TTC549 (cell line): ENCODE measurements around the gene RNF34.

Experiments
- FAIRE-seq: peaks from 2 replicates; lab custom pipeline; 2012; peaks lifted over from hg19 to GRCh38; lab: Jason Lieb, UNC

The RNF34 gene

GRCh38 chr12:121440768-121441167, 40.9 kb downstream of the RNF34 start:
- FAIRE-seq, result no peak

GRCh38 chr12:121441555-121441954, 41.6 kb downstream of the RNF34 start:
- no peak for FAIRE-seq

DNA sequence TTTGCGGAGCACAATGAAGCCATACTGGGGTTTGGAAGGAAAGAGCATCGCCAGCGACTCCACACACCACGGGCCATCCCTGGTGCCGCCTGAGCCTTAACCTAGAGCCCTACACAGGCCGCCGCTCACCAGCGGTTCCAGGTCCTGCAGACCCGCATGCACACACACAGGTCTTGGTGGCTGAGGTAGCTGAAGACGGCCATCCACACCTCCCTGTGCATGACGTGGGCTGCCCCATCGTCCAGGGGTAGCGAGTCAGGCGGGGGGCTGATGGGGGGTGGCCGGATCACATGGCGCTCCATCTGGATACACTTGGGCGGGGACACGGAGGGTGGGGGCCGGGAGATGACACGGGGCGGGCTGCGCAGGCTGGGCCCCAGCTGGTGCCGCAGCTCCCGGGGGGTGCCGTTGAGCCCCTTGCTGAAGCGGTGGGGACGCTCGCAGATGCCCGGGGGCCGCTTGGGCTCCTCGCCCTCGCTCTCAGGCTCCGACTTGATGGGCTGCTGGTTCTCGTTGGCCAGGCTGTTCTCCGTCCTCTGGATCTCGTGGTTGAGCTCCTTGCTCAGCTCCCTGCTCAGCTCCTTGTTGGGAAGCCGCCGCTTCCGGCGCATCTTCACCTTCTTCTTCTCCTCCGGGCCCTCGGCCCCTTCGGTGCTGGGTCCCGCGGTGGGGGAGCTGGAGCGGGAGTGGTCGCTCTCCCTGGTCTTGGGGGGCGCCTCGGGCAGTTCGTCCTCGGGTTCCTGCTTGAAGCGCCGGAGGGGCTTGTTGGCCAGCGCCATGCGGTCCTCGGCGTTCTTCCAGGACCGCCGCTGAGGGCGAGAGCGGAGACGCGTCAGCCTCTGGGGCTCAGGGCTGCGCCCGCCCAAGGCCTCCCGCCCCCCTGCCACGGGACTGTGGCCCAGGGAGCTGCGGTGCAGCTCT, 42.4 kb downstream of the RNF34 start:
- FAIRE-seq, result no peak

DNA sequence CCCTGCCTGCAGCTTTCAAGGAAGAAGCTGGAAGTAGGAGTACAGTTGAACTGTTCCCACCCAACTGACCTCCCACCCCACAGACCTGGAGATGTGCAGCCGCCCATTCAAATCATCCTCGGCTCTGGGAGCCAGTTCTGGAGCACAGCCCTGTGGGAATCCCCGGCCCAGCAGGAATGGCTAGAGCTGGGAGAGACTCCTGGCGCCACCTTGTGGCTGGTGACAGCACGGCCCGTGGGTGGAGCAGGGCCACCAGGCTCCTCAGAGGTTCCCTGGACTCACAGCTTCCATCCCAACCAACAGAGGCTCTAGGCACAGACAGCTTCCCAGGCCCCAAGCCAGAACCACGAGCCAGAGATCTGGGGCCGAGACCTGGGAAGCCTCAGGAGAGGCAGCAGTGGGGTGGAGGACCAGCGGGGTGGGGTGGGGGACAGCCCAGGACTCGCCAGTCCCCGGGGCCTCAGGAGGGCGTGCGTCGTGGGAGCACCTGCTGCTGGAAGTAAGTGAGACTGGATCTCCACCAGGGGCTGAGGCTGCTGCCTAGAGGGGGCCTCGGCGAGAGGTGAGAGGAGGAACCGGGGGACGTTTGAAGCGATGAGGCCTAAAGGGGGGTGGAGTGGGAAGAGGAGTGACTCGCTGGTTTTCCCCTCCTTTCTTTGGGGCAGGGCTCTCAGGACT, 43.4 kb downstream of the RNF34 start:
- FAIRE-seq, result no peak

DNA sequence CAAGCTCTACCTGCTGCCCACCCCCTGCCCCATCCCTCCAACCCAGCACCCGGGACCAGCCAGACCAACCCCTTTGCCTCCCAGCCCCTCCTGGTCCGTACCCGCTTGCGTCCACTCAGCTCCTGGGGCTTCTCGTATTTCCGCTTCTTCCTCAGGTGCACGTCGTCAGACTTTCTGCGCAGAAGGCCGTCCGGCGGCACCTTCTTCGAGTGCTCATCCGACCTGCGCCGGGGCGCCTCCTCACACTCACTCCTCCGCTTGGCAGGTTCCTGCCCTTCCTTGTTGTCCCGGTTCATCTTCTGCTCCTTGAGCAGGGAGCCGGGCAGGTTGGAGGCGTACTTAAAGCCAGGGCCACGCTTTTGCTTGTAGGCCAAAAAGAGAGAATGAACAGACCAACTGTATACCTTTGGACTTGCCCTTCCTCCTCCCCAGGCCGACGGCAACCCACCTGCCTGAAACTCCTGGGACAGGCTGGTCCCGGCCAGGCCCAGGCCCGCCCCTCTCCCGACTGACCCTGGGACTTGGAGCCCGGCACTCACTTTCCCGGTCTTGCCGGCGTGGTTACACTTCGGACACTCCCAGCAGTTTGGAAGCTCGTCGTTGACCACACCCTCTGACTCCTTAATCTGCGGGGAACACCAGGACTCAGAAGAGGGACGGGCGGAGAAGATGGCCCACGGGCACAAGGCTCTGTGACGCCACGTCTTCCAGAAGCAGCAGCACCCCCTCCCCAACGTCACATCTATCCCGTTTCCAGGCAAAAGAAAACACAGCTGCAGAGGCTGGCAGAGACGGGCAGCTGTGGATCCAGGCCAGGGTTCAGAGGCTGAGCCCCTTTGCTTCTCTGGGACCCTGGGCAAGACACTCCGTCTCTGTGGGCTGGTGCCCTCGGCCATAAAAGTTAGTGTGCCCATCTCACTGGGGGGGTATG, 44.3 kb downstream of the RNF34 start:
- no peak for FAIRE-seq

DNA sequence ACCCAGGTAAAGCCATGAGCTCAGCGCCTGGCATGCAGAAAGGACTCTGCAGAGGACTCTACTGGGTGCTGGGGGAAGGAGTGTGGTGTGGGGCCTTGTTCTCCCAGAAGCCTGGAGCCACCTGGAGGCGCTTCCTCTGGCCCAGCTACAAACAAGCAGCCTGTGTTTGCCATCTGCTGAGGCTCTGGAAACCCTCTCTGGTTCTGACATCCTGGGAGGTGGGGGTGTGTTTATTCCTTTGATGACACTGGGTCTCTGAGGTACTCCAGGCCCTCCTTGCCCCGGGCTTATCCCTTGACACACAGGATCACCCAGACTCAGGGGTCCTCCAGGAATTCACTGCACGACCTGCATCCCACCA, 44.9 kb downstream of the RNF34 start:
- FAIRE-seq, result no peak

- no peak for FAIRE-seq
Observed at GRCh38 chr12:121446750-121447149, 46.8 kb downstream of the RNF34 start.

GRCh38 chr12:121448771-121449315, 48.9 kb downstream of the RNF34 start:
- FAIRE-seq, result no peak

DNA sequence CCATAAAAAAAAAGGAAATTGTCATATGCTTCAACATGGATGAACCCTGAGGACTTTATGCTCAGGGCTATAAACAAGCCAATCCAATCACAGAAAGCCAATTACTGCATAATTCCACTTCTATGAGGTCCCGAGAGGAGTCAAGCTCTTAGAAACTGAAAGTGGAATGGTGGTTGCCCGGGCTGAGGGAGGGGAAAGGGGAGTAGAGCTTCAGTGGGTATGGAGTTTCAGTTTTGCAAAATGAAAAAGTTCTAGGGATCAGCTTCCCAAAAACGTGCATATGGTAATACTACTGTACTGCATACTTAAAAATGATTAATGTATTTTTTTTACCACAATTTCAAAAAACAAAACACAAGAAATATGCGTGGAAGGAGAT, 52.0 kb downstream of the RNF34 start:
- FAIRE-seq, result no peak

DNA sequence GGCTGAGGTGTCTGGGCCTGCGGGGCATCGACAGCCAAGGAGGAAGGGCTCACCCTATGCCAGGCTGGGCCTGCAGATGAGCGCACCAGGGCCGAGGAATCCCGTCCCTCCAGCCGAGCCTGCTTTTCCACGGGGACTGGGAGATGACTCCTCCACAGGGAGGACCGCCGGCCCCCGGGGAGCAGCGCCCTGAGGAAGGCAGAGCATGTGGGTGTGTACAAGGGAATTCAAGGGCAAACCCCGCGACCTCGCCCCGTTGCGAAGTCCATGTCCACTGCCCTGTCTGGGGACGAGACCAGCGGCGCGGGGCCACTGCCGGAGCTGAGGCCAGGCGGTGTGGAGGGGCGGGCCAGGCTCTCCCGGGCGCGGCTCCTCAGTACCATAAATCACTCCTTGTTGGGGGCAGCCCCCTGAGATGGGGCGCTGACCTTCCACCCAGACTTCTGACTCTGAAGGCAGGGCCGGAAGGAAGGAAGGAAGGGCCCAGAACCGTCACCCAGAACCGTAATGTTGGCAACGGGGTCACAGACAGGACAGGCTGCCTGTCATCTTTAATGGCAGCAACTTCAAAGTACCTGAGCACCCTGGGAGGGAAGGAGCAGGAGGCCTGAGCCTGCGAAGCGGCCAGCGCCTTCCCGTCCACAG, 52.5 kb downstream of the RNF34 start:
- FAIRE-seq, result no peak

- FAIRE-seq, result no peak
Observed at GRCh38 chr12:121452985-121453360, 53.1 kb downstream of the RNF34 start.

DNA sequence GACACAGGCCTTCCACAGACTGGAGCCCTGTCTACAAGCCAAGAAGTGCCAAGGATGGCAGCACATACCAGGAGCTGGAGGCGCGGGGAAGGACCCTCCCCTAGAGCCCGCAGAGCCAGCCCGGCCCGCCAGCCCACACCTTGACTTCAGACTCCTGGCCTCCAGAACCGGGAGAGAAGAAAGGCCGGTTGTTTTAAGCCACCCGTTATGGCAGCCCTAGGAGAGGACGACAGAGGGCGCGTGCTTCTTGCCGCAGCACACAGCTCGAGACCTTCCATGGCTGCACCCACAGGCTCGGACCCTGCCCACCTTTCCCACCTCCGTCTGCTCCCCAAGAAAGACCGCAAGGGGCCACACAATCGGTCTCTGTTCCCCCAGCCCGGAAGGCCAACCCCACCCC, 53.7 kb downstream of the RNF34 start:
- FAIRE-seq, result no peak

GRCh38 chr12:121454921-121455320, 55.0 kb downstream of the RNF34 start:
- no peak for FAIRE-seq

DNA sequence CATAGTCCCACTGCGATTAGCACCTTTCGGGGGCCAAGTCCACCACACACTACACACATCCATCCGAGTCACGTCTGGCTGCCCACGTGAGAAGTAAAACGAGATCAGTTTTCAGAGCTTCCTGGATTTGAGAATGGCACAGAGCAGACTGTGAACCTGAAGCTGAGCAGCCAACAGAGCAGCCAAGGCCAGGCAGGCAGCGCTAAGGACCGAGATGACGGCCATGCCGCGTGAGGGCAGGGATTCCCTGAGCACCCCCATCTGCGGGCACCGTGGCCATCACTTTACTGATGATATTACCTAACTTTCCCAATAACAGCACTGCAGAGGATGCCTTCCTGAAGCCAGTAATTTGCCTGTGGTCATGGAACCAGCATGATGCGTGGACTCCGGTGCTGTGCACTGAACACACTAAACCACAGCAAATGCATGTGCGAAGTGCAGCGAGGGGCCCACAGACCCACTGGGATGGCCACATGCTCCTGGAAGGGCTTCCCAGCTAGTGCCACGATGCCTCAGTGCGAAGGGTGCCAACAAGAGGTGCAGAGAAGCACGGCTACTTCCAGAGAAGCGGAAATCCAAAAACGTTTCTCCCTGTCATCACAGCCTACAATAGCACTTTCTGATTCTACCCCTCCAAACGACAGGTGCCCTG, 56.0 kb downstream of the RNF34 start:
- FAIRE-seq, result no peak

DNA sequence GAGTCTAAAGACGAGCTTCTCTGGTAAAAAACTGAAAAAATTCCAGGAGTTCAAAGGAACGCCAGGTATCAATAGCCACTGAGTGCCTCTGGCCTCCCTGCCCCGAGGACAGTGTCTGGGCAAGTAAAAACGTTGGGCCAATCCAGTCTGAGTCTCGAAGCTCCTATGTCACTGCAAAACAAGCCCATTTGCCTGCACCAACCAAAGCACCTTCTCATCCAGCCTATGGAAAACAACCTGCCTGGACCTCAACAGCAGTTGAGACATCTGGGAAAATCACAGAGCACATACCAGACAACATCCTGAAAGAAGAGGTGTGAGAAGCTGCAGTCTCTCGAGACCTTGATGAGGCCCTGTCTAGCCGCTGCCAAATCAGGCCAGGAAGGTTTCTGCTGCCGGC, 56.6 kb downstream of the RNF34 start:
- no peak for FAIRE-seq

- FAIRE-seq, result no peak
Observed at GRCh38 chr12:121461048-121461447, 61.1 kb downstream of the RNF34 start.

GRCh38 chr12:121464331-121464730, 64.4 kb downstream of the RNF34 start:
- FAIRE-seq, result no peak

GRCh38 chr12:121465921-121466793, 66.2 kb downstream of the RNF34 start:
- FAIRE-seq, result no peak

DNA sequence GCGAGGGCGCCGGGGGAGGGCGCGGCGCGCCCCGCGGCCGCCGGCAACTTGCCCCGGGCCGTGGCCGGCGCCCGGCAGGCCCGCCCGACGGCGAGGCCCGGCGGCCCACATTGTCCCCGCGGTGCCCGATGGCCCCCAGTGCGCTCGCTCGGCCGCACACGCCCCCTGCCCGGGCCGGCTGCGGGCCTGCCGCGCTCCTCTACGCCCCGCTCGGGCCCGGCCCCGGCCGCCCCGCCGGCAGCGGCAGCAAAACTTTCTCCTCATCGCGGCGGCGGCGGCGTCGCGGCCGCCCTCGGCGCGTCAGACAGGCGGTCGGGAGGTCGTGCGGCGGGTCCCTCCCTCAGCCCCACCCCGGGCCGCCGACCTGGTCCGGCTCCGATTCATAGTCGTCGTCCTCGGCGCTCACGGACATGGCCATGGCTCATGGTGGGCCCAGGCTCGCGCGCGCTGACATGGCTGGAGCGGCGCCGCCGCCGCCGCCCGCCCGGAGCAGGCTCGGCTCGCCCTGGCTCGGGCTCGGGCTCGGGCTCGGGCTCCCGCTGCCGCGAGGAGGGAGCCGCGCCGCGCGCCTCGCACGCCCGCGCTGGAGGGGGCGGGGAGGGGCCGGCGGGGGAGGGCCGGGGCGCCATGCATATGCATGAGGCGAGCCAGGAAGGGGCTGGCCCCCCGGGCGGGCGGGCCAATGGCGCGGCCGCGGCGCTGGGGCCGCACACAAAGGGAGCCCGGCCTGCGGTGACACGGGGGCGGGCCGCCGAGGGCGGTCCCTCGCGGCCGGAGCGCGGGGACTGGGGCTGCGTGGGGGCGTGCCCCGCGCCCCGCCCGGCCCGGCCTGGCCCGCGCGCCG, 67.1 kb downstream of the RNF34 start:
- no peak for FAIRE-seq
